PC-3 (cell line): Measurements from ENCODE around the gene HOXC5. TPM values are rescaled to one million over a fixed set of nuclear protein-coding genes. Genes with fewer than 3 reads are reported as not detected.

Experiments used
- ATAC-seq: fragments of 200-7000 bp; cut with Tn5 transposase; 2 replicates; pipeline ENCODE4 v1.9.1; 2020; ENCODE audit warnings: mild to moderate bottlenecking, moderate library complexity
- BruUV-seq: library from RNA; stranded (reverse); fragments of 400-500 nt; replicated peaks from 2 replicates; lab custom pipeline; 2021; lab: Mats Ljungman, UMichigan
- CTCF ChIA-PET: fragments of 300-600 bp; sonication (Branson Sonifier 250); formaldehyde crosslinking; loops from one replicate; lab custom pipeline; 2022; ENCODE audit warnings: antibody characterized with exemption; lab: Charles Lee
- POLR2A ChIA-PET: fragments of 300-600 bp; sonication (Branson Sonifier 250); formaldehyde crosslinking; loops from one replicate; lab custom pipeline; 2022; ENCODE audit warnings: antibody characterized with exemption; ENCODE audit not compliant: unreplicated experiment; lab: Charles Lee
- DNase-seq: peaks from one replicate; pipeline ENCODE4 v3.0.0-alpha.2; 2015
- H2AFZ ChIP-seq: fragments of 300-600 bp; sonication (generic); 2 replicates; pipeline ENCODE4 v1.6.0; 2016; ENCODE audit warnings: antibody characterized with exemption, low read length
- H3F3A ChIP-seq: fragments of 300-600 bp; sonication (generic); one replicate; pipeline ENCODE4 v1.6.0; 2017; ENCODE audit warnings: antibody characterized with exemption, low read length, control low read depth, mild to moderate bottlenecking; ENCODE audit not compliant: unreplicated experiment
- H3K27ac ChIP-seq: fragments of 300-600 bp; sonication (generic); 2 replicates; pipeline ENCODE4 v1.5.1; 2016; ENCODE audit warnings: mild to moderate bottlenecking, low read length
- H3K27me3 ChIP-seq: fragments of 300-600 bp; sonication (generic); 2 replicates; pipeline ENCODE4 v1.6.1; 2016; ENCODE audit warnings: low read length, mixed read lengths
- H3K36me3 ChIP-seq: fragments of 300-600 bp; sonication (generic); 2 replicates; pipeline ENCODE4 v1.6.1; 2016; ENCODE audit warnings: low read depth, mixed run types, low read length, mixed read lengths
- H3K4me1 ChIP-seq: fragments of 300-600 bp; sonication (generic); 2 replicates; pipeline ENCODE4 v1.5.1; 2016; ENCODE audit warnings: low read length; ENCODE audit not compliant: insufficient read depth
- H3K4me2 ChIP-seq: fragments of 300-600 bp; sonication (generic); 2 replicates; pipeline ENCODE4 v1.6.0; 2016; ENCODE audit warnings: low read length
- H3K4me3 ChIP-seq: fragments of 300-600 bp; sonication (generic); 2 replicates; pipeline ENCODE4 v1.5.1; 2016; ENCODE audit warnings: mild to moderate bottlenecking, low read length, mixed read lengths
- H3K79me2 ChIP-seq: fragments of 300-600 bp; sonication (generic); 2 replicates; pipeline ENCODE4 v1.6.1; 2017; ENCODE audit warnings: low read length, mixed read lengths
- H3K9ac ChIP-seq: fragments of 300-600 bp; sonication (generic); 2 replicates; pipeline ENCODE4 v1.6.0; 2016; ENCODE audit warnings: mild to moderate bottlenecking, low read length
- H3K9me2 ChIP-seq: fragments of 300-600 bp; sonication (generic); replicated peaks from 2 replicates; pipeline ENCODE4 v1.6.1; 2016; ENCODE audit warnings: mixed run types, low read length, mixed read lengths
- H3K9me3 ChIP-seq: fragments of 300-600 bp; sonication (generic); 2 replicates; pipeline ENCODE4 v1.6.1; 2016; ENCODE audit warnings: low read length, mixed read lengths
- H4K20me1 ChIP-seq: fragments of 300-600 bp; sonication (generic); 2 replicates; pipeline ENCODE4 v1.6.1; 2016; ENCODE audit warnings: low read length, mixed read lengths
- CTCF ChIP-seq: fragments of 300-600 bp; sonication (generic); conservative IDR thresholded peaks from 2 replicates; pipeline ENCODE4 v1.5.1; 2017; ENCODE audit warnings: antibody characterized with exemption, low read depth, mild to moderate bottlenecking, low read length
- EZH2 ChIP-seq: fragments of 300-600 bp; sonication (generic); IDR thresholded peaks from one replicate; pipeline ENCODE4 v1.6.1; 2017; ENCODE audit warnings: antibody characterized with exemption, mild to moderate bottlenecking, low read length; ENCODE audit not compliant: unreplicated experiment
- EZH2phosphoT487 ChIP-seq: fragments of 300-600 bp; sonication (generic); IDR thresholded peaks from 2 replicates; pipeline ENCODE4 v1.6.1; 2018; ENCODE audit warnings: mild to moderate bottlenecking, antibody characterized with exemption, low read length, borderline replicate concordance
- intact Hi-C: fragments of 100-400 bp; cut with micrococcal nuclease; formaldehyde crosslinking; loops from 2 replicates; pipeline ENCODE4 v1.9.0; 2023
- total RNA-seq: library from RNA; depleted of rRNA; stranded (reverse); fragments of >200 nt; gene quantifications from 2 replicates; pipeline ENCODE4 v1.2.3, GENCODE V29; 2014

Gene HOXC5
- total RNA-seq, 1 experiment from 2014 or later = 0.26 TPM

- H3K9me3 ChIP-seq = no peaks in the 10 kb centered on the region
- no peaks in the 10 kb centered on the region for H4K20me1 ChIP-seq
- peak within 1 kb of the TSS; percentile 75 for H3K4me3 ChIP-seq
- H3K27me3 ChIP-seq = no peaks in the 10 kb centered on the region
- BruUV-seq = TSS peak; percentile 46
- CTCF ChIA-PET = interaction anchor here (0.6 to 1.1 kb wide), 4 partner anchors 20 to 173 kb away, joined by 4 to 9 read pairs (median 6); partner anchors contain the start of gene HOXC8
- no peaks in the 10 kb centered on the region for H3F3A ChIP-seq
- H3K79me2 ChIP-seq = peaks cover 37% of the 10 kb centered on the region
- peak within 1 kb of the TSS; percentile 49 for H3K9ac ChIP-seq
- TF ChIP-seq EZH2 = no peak
- no peak for TF ChIP-seq EZH2phosphoT487
- TF ChIP-seq CTCF = no peak
- peaks cover 10% of the 10 kb centered on the region for H3K4me1 ChIP-seq
- POLR2A ChIA-PET = interaction anchor here (0.6 kb wide), 2 partner anchors 16 to 20 kb away, joined by 4 to 9 read pairs; partner anchors contain the start of gene HOXC8
- DNase-seq (peak; percentile 56), ATAC-seq (peak; percentile 64)
- H3K4me2 ChIP-seq = peak within 1 kb of the TSS; percentile 97
- intact Hi-C loops = no loop called here
- peak within 1 kb of the TSS; percentile 96 for H2AFZ ChIP-seq
- H3K27ac ChIP-seq = 0 out of 2 replicates have a peak within 1 kb of the TSS, but pooled peaks have one; percentile 2
- H3K9me2 ChIP-seq = no peaks in the 10 kb centered on the region
- H3K36me3 ChIP-seq = no peaks in the 10 kb centered on the region
These were observed 4.3 kb upstream of the HOXC5 start, which contains the start of gene HOXC6 for GRCh38 chr12:54028314-54029201. Gene HOXC6, plus strand, starts transcription at chr12:54028440. Its CDS starts 82 bp downstream, at chr12:54028522.

GRCh38 chr12:54029529-54030441, 3.1 kb upstream of the HOXC5 start:
- no peaks in the 10 kb centered on the region for H3K9me3 ChIP-seq
- TF ChIP-seq EZH2 = no peak
- TF ChIP-seq CTCF = no peak
- TF ChIP-seq EZH2phosphoT487 = no peak
- DNase-seq = no peak
- H4K20me1 ChIP-seq = no peaks in the 10 kb centered on the region
- H3K79me2 ChIP-seq = peaks cover 25% of the 10 kb centered on the region
- no peak overlapping the region for H3K4me2 ChIP-seq
- POLR2A ChIA-PET = no interaction called here
- H3K9me2 ChIP-seq = no peaks in the 10 kb centered on the region
- H3K4me1 ChIP-seq = peaks cover 10% of the 10 kb centered on the region
- intact Hi-C loops = no loop called here
- no peak overlapping the region for H3K4me3 ChIP-seq
- no peak overlapping the region for H3K9ac ChIP-seq
- no peak overlapping the region for H3K27ac ChIP-seq
- no peak overlapping the region for H2AFZ ChIP-seq
- H3K36me3 ChIP-seq = no peaks in the 10 kb centered on the region
- H3F3A ChIP-seq = no peaks in the 10 kb centered on the region
- BruUV-seq = no TSS peak
- H3K27me3 ChIP-seq = no peaks in the 10 kb centered on the region
- CTCF ChIA-PET = no interaction called here
- no peak for ATAC-seq
